HG02759 (cell line): ENCODE data around the gene NOC4L.

Experiments used
- ATAC-seq: cut with Tn5 transposase; IDR thresholded peaks from one replicate; pipeline ENCODE4 v1.9.1; 2021; ENCODE audit warnings: mild to moderate bottlenecking, moderate library complexity; ENCODE audit not compliant: unreplicated experiment

NOC4L gene

GRCh38 chr12:132168311-132169031 is 24.2 kb downstream of the NOC4L start:
- ATAC-seq, result no peak

- ATAC-seq, result no peak
Measured at GRCh38 chr12:132169376-132169775, 25.1 kb downstream of the NOC4L start.

GRCh38 chr12:132170094-132170636 is 25.9 kb downstream of the NOC4L start:
- ATAC-seq, result no peak

- no peak for ATAC-seq
Measured at GRCh38 chr12:132170637-132171292, 26.5 kb downstream of the NOC4L start.

GRCh38 chr12:132171293-132171967 is 27.2 kb downstream of the NOC4L start:
- ATAC-seq, result no peak

- ATAC-seq, result no peak
Measured at GRCh38 chr12:132171968-132172521, 27.8 kb downstream of the NOC4L start.

- ATAC-seq, result no peak
Measured at GRCh38 chr12:132172619-132173018, 28.4 kb downstream of the NOC4L start.

- ATAC-seq, result no peak
Measured at GRCh38 chr12:132173135-132174014, 29.1 kb downstream of the NOC4L start.

- ATAC-seq, result no peak
Measured at GRCh38 chr12:132174015-132174838, 30.0 kb downstream of the NOC4L start.

- no peak for ATAC-seq
Measured at GRCh38 chr12:132174839-132175490, 30.7 kb downstream of the NOC4L start.

- ATAC-seq, result no peak
Measured at GRCh38 chr12:132175496-132176384, 31.5 kb downstream of the NOC4L start.

GRCh38 chr12:132176385-132176919 is 32.2 kb downstream of the NOC4L start:
- no peak for ATAC-seq

- no peak for ATAC-seq
Measured at GRCh38 chr12:132176920-132177551, 32.8 kb downstream of the NOC4L start.

GRCh38 chr12:132178316-132178715 is 34.1 kb downstream of the NOC4L start:
- ATAC-seq, result no peak

- ATAC-seq, result no peak
Measured at GRCh38 chr12:132178801-132179401, 34.6 kb downstream of the NOC4L start.

GRCh38 chr12:132179431-132180362 is 35.4 kb downstream of the NOC4L start:
- ATAC-seq, result no peak
